Neural cell (in vitro differentiated cells): ENCODE data around the gene ZNF346. TPM values are rescaled to one million over a fixed set of nuclear protein-coding genes. Genes with fewer than 3 reads are reported as not detected.

Experiments used
- H2AFZ ChIP-seq: fragments of 200-600, 300-800 bp; sonication (generic), shearing (Covaris generic); 2 replicates; pipeline ENCODE4 v1.6.0; 2014; ENCODE audit warnings: low read depth, mild to moderate bottlenecking, antibody characterized with exemption, low read length, moderate library complexity
- H3F3A ChIP-seq: fragments of 200-600 bp; shearing (Covaris generic); 2 replicates; pipeline ENCODE4 v1.6.1; 2016; ENCODE audit warnings: mild to moderate bottlenecking, moderate library complexity, mixed read lengths, antibody characterized with exemption, low read length; ENCODE audit not compliant: insufficient read depth, poor library complexity, severe bottlenecking
- H3K27ac ChIP-seq: fragments of 200-600, 300-800 bp; sonication (generic), shearing (Covaris generic); 2 replicates; pipeline ENCODE4 v1.5.1; 2014; ENCODE audit warnings: mild to moderate bottlenecking, low read length, moderate library complexity
- H3K27me3 ChIP-seq: fragments of 300-800, 200-600 bp; sonication (generic), shearing (Covaris generic); 2 replicates; pipeline ENCODE4 v1.6.0; 2014; ENCODE audit warnings: mild to moderate bottlenecking, low read depth, low read length, moderate library complexity; ENCODE audit not compliant: insufficient read depth
- H3K36me3 ChIP-seq: fragments of 300-800, 200-600 bp; sonication (generic), shearing (Covaris generic); 2 replicates; pipeline ENCODE4 v1.5.1; 2014; ENCODE audit warnings: mild to moderate bottlenecking, antibody characterized with exemption, low read length, moderate library complexity; ENCODE audit not compliant: insufficient read depth
- H3K4me2 ChIP-seq: fragments of 300-800, 200-600 bp; sonication (generic), shearing (Covaris generic); 2 replicates; pipeline ENCODE4 v1.6.0; 2014; ENCODE audit warnings: mild to moderate bottlenecking, low read length
- H3K4me3 ChIP-seq: fragments of 300-800, 200-600 bp; sonication (generic), shearing (Covaris generic); 2 replicates; pipeline ENCODE4 v1.5.1; 2014; ENCODE audit warnings: mild to moderate bottlenecking, low read length, moderate library complexity
- H3K79me2 ChIP-seq: fragments of 200-600 bp; shearing (Covaris generic); replicated peaks from 2 replicates; pipeline ENCODE4 v1.6.0; 2014; ENCODE audit warnings: mild to moderate bottlenecking, low read length, moderate library complexity; ENCODE audit not compliant: insufficient read depth
- H3K9ac ChIP-seq: fragments of 300-800, 200-600 bp; sonication (generic), shearing (Covaris generic); 2 replicates; pipeline ENCODE4 v1.6.1; 2016; ENCODE audit warnings: mild to moderate bottlenecking, low read length, mixed read lengths
- H3K9me2 ChIP-seq: fragments of 200-600 bp; shearing (Covaris generic); 2 replicates; pipeline ENCODE4 v1.6.1; 2016; ENCODE audit warnings: mild to moderate bottlenecking, low read length, mixed read lengths; ENCODE audit not compliant: insufficient read depth
- H3K9me3 ChIP-seq: fragments of 200-600, 300-800 bp; sonication (generic), shearing (Covaris generic); 2 replicates; pipeline ENCODE4 v1.6.1; 2016; ENCODE audit warnings: mild to moderate bottlenecking, mixed run types, low read length, moderate library complexity, mixed read lengths
- H4K20me1 ChIP-seq: fragments of 200-600 bp; shearing (Covaris generic); 2 replicates; pipeline ENCODE4 v1.6.1; 2016; ENCODE audit warnings: mild to moderate bottlenecking, mixed run types; ENCODE audit not compliant: insufficient read depth
- CTCF ChIP-seq: fragments of 450-650 bp; IDR thresholded peaks from 2 replicates; pipeline ENCODE4 v1.5.1; 2014; ENCODE audit warnings: antibody characterized with exemption, mild to moderate bottlenecking, moderate library complexity; ENCODE audit not compliant: poor library complexity, severe bottlenecking
- EP300 ChIP-seq: fragments of 450-650 bp; conservative IDR thresholded peaks from 2 replicates; pipeline ENCODE4 v1.6.1; 2014; ENCODE audit warnings: antibody characterized with exemption, mild to moderate bottlenecking, moderate library complexity; ENCODE audit not compliant: poor library complexity, severe bottlenecking
- EZH2 ChIP-seq: fragments of 200-600, 300-800 bp; shearing (Covaris generic), sonication (generic); IDR thresholded peaks from 2 replicates; pipeline ENCODE4 v1.6.1; 2014; ENCODE audit warnings: antibody characterized with exemption, low read length, borderline replicate concordance, mild to moderate bottlenecking; ENCODE audit not compliant: insufficient read depth, poor library complexity, severe bottlenecking
- MXI1 ChIP-seq: fragments of 450-650 bp; conservative IDR thresholded peaks from 2 replicates; pipeline ENCODE4 v1.6.1; 2014; ENCODE audit warnings: antibody characterized with exemption, mild to moderate bottlenecking; ENCODE audit not compliant: poor library complexity, severe bottlenecking
- POLR2AphosphoS5 ChIP-seq: IDR thresholded peaks from 2 replicates; pipeline ENCODE4 v1.6.1; 2012
- RAD21 ChIP-seq: fragments of 450-650 bp; conservative IDR thresholded peaks from 2 replicates; pipeline ENCODE4 v1.6.1; 2014; ENCODE audit warnings: antibody characterized with exemption, mild to moderate bottlenecking, moderate library complexity
- SMC3 ChIP-seq: fragments of 450-650 bp; conservative IDR thresholded peaks from 2 replicates; pipeline ENCODE4 v1.6.1; 2014; ENCODE audit warnings: antibody characterized with exemption, mild to moderate bottlenecking, moderate library complexity; ENCODE audit not compliant: poor library complexity
- TAF1 ChIP-seq: IDR thresholded peaks from 2 replicates; pipeline ENCODE4 v1.6.1; 2012; ENCODE audit warnings: low read depth
- polyA plus RNA-seq: library from polyadenylated mRNA; depleted of rRNA; stranded (reverse); fragments of >200 nt; gene quantifications from 2 replicates; pipeline ENCODE4 v1.2.3, GENCODE V29; 2014
- TF ChIP-seq, protein P1 (sequence below): IDR thresholded peaks from 2 replicates; pipeline ENCODE4 v1.6.1; 2012; ENCODE audit warnings: borderline replicate concordance

The ZNF346 gene
- polyA plus RNA-seq, 1 donor from 2014 or later: 40.1 TPM

- H3K79me2 ChIP-seq: no peaks in the 10 kb centered on the region
- no peaks in the 10 kb centered on the region for H3K36me3 ChIP-seq
- H3K9me2 ChIP-seq: no peaks in the 10 kb centered on the region
- no peaks in the 10 kb centered on the region for H3K27me3 ChIP-seq
- no peaks in the 10 kb centered on the region for H3F3A ChIP-seq
- H3K4me3 ChIP-seq: no peak overlapping the region
- no peak overlapping the region for H3K27ac ChIP-seq
- H3K9me3 ChIP-seq: no peaks in the 10 kb centered on the region
- no peak overlapping the region for H3K4me2 ChIP-seq
- TF ChIP-seq SMC3 (peak; percentile 90), POLR2AphosphoS5 (no peak), CTCF (peak; percentile 94), EZH2 (no peak), RAD21 (peak; percentile 92)
- TF ChIP-seq, protein P1, sequence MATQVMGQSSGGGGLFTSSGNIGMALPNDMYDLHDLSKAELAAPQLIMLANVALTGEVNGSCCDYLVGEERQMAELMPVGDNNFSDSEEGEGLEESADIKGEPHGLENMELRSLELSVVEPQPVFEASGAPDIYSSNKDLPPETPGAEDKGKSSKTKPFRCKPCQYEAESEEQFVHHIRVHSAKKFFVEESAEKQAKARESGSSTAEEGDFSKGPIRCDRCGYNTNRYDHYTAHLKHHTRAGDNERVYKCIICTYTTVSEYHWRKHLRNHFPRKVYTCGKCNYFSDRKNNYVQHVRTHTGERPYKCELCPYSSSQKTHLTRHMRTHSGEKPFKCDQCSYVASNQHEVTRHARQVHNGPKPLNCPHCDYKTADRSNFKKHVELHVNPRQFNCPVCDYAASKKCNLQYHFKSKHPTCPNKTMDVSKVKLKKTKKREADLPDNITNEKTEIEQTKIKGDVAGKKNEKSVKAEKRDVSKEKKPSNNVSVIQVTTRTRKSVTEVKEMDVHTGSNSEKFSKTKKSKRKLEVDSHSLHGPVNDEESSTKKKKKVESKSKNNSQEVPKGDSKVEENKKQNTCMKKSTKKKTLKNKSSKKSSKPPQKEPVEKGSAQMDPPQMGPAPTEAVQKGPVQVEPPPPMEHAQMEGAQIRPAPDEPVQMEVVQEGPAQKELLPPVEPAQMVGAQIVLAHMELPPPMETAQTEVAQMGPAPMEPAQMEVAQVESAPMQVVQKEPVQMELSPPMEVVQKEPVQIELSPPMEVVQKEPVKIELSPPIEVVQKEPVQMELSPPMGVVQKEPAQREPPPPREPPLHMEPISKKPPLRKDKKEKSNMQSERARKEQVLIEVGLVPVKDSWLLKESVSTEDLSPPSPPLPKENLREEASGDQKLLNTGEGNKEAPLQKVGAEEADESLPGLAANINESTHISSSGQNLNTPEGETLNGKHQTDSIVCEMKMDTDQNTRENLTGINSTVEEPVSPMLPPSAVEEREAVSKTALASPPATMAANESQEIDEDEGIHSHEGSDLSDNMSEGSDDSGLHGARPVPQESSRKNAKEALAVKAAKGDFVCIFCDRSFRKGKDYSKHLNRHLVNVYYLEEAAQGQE: no peak
- no peak overlapping the region for H2AFZ ChIP-seq
- no peak overlapping the region for H3K9ac ChIP-seq
- no peaks in the 10 kb centered on the region for H4K20me1 ChIP-seq
Observed at GRCh38 chr5:177111720-177112394, 89.4 kb downstream of the ZNF346 start.

GRCh38 chr5:177112589-177113220 is 90.2 kb downstream of the ZNF346 start:
- no peak overlapping the region for H3K9ac ChIP-seq
- TF ChIP-seq TAF1 (no peak), EZH2 (no peak), RAD21 (no peak), SMC3 (no peak), POLR2AphosphoS5 (no peak), CTCF (no peak), MXI1 (no peak), EP300 (no peak)
- TF ChIP-seq, protein P1: no peak
- no peak overlapping the region for H2AFZ ChIP-seq

More at GRCh38 chr5:177112589-177113220, 90.2 kb downstream of the ZNF346 start:
- H4K20me1 ChIP-seq: no peaks in the 10 kb centered on the region
- no peaks in the 10 kb centered on the region for H3K79me2 ChIP-seq
- H3K27ac ChIP-seq: no peak overlapping the region
- no peaks in the 10 kb centered on the region for H3K36me3 ChIP-seq
- no peak overlapping the region for H3K4me2 ChIP-seq
- H3K27me3 ChIP-seq: no peaks in the 10 kb centered on the region
- H3K9me3 ChIP-seq: no peaks in the 10 kb centered on the region
- H3K4me3 ChIP-seq: no peak overlapping the region
- H3F3A ChIP-seq: no peaks in the 10 kb centered on the region
- H3K9me2 ChIP-seq: no peaks in the 10 kb centered on the region
